ENCODE results near the gene DNAH11.
"Not testable (repeated sequence)": the region's sequence is repeated elsewhere in the genome, so short reads cannot be mapped to it uniquely, and the experiment has no call there.

DNAH11 gene

DNA sequence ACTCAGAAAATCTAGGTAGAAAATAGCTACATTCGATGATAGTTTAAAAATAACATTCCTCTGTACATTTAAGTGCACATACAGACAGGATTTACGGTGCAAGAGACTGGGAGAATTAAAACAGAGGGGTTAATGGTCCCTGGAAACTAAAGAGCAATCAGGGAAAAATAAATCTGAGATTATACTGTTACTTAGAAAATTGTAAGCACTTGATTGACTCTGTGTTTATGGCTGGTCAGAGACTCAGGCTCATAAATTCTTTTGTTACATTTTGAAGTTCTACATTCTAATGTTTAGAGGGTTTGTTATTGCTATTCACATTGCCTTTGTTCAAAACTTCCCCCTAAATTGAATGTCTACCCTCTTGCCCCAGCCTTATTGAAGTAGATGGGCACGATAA lies 348.5 kb downstream of the DNAH11 start:
- no peak for DNase-seq

DNA sequence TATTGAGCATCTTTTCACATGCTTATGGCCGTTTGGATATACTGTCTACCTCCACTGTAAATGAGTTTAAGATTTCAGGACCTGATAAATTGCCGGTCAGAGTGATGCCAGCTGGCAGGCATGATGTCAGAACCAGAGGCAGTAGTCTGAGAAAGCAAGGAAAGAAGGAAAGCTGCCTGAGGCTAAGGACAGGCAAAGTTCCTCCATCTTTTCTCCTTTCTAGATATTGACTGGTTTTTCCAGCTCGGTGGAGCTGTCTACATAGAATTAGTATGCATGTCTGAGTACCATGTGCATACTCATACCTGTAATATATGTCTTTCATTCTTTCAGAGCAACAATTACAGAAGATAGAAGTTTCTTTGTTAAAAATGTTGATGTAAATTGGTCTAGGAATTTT lies 350.6 kb downstream of the DNAH11 start:
- no peak for DNase-seq

DNA sequence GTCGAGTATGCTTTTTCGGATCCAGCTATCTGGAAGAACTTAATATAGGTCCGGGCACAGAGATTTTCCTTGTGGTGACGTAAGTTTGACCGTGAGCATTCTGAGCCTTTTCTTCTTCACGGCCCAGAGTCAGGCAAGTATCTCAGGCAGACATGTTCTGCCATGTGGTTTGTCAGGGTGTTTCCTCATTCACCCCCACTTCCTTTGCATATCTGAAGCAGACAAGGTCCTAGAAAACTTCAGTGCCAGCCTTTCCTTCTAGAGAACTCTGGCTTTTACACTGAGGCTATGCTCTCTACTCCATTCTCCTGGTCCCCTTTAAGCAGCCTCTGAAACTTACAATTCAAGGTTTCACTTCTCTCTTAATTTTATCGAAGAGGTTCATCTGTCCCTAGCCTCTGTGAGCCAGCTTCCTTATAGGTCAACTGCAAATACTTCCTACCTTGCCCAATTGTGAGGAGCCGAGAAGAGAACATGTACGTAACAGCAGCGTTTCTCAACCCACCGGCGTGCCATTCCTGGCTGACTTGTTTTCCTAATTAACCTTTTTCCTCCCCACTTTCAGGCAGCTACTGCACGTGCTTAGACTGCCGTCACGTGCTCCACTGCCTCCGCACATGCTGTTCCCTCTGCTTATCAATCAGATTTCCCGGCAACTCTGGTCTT lies 355.6 kb downstream of the DNAH11 start:
- DNase-seq = no peak

DNA sequence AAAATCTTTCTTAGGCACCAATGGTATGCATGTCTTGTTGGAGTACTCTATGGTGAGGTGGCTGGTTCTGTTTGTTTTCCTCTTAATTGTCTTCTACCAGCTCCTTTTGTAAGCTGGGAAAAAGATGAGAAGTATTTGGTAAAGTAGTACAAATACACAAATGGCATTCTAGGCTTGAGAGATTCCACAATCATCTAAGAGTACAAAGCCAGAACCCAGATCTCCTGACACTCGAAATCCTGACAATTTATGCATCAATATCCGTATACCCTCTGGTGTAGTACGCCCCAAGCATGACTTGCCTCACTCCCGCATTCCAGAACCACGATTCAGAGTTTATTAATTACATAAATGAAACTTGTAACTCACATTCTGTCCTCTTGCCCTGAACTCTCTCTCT lies 359.4 kb downstream of the DNAH11 start:
- DNase-seq = no peak

DNA sequence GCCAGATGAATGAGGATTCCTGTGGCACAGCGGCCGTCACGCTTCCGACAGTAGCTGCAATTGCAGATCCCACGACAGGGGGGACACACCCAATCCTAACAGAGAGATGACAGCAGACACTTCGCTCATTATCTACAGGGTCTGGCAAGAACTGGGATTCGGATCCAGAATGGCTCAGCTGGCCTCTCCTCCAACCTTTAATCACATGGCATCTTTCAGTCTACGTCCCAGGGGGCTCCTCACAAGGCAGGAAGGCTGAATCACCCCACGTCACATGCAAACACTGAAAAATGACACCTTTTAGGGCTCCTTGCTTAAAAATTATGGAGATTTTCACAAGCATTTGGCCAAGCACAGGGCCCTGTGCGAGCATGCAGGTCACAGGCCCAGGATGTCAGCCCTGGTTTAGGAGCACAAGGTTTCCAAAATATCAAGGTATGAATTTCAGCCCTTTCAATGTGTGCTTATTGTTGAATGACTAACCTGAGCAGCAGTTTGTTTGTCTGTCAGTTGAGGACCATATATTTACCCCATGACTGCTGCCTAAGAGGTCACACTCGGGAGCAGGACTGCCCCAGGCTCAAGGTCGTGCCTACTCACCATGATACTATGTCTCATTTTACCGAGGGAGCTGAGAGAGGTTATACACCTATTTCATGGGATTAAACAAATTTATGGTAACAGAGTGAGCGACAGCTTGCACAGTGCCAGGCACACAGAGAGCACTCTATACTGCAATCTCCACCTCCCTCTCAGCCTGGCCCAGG lies 360.4 kb downstream of the DNAH11 start:
- no peak for DNase-seq

DNA sequence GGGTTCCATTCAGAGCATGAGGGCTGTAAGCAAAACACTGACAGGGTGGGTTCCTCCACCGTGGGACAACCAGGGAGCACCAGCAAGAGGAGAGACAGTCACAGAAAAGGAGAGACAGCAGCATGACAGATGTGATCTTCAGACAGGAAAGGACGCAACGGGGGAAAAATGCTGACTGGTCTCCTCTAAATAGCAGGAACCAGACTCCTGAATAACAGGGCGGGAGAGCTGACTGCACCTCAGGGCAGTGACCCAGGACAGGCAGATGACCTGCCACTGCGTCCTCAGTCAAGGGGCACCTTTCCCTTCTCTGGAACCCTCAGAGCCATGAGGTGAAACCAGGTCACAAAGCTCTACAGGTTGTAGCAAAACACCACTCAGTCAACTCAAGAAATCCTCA lies 365.9 kb downstream of the DNAH11 start:
- no peak for DNase-seq

DNA sequence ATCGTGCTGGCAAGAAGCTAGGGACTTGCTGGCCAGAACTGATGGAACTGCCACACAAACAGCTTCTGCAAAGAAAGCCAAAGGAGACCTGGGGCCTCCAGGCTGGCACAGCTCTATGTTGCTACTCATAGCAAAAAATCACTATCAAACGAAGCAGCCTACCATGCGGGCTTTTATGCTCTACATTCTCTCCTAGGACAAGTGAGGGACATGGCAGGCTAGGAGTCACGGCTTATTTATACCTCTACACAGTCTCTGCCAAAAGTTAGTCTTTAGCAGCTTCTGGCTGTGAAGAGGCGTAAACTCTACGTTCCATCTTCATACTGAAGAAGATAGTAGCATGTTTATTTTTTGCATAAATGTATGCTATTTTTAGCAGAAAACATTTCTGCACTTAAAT lies 367.4 kb downstream of the DNAH11 start:
- DNase-seq = no peak

DNA sequence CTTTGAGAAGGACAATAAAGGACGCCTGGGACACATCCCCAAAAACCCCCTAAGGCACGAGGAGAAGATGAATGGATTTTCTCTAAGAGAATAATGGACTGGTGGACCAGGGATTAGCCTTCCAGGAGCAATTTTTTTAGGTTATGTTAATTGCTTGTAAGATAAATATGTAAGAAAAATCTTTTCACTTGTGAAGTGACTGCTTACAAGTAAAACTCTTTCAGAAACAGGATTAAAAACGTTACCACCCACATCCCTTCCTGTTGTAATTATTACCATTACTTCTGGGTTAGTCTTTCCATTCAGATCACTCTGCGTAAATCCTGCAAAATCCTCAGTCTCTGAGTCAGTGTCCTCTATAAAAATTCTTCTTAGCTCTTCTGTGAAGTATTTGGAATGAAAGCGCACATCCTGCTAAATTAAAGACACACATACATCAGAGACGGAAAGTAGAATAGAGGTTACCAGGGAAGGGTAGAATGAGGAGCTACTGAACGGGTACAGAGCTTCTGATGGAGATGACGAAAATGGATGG lies 368.6 kb downstream of the DNAH11 start:
- DNase-seq = no peak

DNA sequence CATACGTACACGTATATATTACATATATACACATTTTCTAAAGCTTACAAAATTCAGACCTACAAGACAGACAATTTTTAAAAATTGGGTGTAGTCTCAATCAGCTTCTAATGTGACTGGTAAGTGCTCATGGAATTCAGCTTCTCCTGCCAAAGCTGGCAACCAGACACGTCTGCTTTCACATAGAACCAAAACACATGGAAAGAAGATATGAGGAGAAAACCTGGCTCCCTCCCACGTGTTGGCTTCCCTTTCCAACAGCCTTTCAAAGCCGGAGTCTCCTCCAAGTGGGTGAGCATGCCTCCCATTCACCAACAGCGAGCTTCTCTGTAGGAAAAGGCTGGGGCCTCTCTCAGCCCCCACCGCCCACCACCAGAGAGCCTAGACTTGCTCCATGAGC lies 369.5 kb downstream of the DNAH11 start:
- DNase-seq = no peak

DNA sequence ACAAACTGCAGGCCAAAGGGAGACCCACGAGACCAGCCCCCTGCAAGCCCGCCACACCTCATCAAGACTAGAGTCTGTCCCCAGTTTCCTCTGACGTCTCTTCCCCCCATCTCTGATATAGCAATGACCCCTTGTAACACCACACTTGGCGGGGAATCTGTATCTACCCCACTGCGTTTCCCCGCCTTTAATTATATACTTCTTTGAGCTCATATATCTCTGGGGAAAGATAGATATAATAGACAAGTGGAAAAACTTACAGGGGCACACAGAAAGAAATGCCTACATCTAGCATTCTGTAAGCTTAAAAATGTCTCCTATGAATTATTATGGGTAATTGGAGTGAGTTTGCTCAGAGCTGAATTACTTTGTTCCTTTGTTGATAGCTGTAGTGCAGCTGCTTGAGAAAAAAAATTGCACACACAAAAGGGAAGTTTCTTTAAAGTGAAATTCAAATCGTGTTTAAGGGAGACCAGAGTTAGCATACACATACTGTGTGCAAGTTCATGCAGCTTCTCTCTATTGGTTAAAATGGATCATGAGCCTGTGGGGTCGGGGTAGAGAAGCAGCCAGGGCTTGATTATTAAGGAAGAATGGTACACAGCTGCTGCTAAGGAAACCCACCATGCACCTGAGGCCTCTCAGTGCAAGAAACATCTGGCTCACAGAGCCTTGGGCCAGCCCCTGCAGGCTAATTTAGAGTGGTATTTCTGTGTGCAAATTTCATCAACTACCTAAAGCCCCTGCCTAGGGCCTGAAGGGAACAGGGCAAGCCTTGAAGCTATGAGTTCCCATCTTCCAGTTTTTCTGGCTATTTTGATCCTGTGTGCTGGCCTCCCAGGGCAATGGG lies 370.3 kb downstream of the DNAH11 start:
- DNase-seq = no peak

DNA sequence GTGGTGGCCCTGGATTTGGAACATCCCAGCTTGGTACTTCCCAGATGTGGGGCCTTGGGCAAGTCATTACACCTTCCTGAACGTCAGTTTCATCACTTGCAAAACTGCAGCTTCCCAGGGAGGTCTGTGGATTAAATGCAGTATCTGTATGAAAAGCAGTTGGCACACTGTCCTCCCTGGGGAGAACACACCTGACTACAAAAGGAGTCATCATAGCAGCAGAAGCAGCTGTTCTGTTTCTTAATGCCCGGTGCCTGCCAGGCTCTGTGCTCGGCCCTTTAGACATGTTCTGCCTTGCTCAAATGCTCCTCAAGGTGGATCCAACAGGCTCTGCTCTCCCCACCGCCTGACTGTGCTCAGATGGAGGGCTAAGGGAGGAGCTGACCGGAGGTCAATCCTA lies 371.8 kb downstream of the DNAH11 start:
- DNase-seq = no peak

DNA sequence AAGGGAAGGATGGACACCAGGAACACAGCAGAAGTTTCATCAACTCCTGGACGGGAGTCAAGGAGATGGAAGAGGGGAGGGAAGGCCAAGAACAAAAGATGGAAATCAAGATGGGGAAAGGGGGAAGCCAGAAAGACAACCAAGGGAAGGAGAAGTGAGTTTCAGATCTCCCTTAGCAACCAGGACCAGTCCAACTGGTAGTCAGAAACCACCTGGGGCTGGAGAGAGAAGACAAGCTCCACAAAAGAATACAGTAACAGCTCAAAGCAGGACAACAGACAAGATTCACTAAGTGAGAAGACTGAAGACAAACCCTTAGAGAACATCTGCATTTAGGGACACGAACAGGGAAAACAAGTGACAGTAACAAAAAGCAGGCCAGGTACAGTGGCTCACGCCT lies 372.3 kb downstream of the DNAH11 start:
- DNase-seq = no peak

DNA sequence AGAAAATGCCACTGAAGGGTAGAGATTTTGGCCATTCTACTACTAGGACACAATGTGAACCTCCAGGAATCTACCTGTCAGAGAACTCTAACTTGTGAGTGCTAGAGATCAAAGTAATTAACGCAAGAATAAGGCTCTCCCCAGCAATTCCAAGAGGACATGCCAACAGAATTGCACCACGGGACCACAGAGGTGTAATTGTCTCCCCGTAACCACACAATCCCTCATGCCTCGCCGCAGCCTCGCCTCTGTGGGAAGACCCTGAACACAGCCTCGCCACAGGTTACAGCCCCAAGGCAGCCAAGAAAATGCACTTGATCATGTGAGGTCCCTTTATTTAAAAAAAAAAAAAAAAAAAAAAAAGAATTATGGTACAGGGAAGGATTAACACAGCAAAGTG lies 373.3 kb downstream of the DNAH11 start:
- no peak for DNase-seq

DNA sequence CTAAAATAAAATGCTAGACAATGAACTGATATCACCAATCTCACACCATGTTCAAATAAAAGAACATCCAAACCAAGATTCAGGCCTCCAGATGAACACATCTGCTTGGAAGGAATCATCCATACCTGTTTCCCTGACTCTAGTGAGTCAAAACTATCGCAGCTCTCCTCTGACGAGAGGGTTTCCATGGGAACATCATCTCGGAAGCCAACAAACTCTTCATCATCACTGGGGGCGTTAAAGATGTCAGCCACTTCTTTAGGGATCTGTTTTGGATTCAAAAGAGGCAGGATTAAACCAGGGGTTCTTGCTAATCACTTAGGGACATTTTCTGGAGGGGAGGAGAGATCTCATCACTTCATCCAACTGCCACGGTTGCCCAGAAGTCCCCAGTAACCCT lies 373.8 kb downstream of the DNAH11 start:
- no peak for DNase-seq

DNA sequence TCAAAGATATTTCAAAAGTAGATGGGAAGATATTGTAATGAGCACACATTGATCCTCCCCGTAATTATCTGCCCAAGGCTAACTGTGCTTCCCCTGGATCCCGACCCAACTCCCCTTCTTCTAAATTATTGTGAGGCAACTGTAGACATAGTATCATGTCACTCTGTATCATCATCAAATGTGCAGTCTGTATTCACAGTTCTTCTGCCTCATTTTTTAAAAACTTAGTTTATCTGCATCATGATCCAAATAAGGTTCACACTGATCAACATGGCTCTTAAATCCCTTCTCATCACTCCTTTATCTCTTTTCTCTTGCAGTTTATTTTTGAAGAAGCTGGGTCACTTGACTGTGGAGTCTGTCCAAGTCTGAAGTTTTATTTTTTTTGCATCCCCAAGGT lies 375.4 kb downstream of the DNAH11 start:
- no peak for DNase-seq

DNA sequence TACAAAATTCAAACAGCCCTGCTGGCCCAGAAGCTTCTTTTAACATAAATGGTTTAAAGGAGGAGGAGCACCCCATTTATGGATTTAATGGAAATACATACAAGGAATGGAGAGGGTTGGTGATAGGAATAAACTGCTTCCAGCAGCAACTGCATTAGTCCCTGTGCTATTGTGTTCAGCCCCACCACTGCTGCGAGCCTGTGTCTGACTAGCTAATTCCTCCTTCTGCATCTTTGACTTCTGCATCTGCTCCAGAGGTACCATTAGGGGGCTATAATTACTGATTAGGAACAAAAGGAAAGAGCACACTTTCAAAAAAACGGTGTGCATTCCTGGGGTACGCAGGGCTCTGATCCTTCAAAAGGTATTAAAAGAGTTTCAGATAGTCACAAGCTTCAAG lies 378.1 kb downstream of the DNAH11 start:
- no peak for DNase-seq

DNA sequence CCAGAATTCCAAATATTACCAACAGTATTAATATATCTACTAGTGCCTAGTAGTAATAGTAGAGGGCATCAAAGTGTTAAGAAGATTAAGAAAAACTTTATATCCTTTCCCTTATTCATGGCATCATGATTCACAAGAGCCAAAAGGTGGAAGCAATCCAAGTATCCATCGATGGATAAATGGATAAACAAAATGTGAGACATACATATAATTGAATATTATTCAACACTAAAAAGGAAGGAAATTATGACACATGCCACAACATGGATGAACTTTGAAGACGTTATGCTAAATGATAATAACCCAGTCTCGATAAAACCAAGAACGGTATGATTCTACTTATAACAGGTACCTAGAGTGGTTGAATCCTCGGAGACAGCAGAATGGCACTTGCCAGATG lies 379.8 kb downstream of the DNAH11 start:
- no peak for DNase-seq

DNA sequence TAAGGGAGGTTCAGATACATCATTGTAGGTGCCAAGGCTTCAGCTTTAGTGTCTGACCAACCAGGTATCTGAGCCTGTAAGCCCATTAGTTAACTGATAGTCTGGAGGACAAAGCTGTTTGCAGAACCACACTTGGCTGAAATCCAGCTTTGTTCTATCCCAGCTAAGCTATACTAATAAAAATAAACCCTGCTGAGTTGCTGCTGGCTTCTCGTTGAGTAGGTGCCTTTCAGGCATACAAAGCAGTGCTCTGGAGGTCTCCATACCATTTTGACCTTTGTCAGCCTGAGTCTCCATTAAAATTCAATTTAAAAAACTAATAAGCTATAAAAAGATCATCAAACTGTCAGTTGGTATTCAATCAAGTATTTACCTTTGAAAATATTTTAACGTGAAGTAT lies 380.8 kb downstream of the DNAH11 start:
- DNase-seq = no peak

DNA sequence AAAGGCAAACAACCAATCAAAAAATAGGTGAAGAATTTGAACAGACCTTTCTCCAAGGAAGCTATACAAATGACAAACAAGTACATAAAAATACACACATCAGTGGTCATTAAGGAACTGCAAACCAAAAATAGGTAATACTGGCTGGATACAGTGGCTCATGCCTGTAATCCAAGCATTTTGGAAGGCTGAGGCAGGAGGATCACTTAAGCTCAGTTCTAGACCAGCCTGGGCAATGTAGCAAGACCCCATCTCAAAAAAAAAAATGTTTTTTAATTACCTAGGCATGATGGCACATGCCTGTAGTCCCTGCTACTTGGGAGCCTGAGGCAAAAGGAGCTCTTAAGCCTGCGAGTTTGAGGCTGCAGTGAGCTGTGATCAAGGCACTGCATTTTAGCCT lies 383.6 kb downstream of the DNAH11 start:
- DNase-seq = no peak

DNA sequence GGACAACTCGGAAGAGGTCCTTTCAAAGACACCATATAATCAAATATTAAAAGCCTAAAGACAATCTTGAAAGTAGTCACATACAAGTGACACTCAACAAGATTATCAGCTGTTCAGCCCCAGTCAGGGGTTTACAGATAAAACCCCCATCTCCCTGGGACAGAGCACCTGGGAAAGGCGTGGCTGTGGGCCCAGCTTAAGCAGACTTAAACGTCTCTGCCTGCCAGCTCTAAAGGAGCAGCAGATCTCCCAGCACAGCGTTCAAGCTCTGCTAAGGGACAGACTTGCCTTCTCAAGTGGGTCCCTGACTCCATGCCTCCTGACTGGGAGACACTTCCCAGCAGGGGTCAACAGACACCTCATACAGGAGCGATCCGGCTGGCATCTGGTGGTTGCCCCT lies 384.9 kb downstream of the DNAH11 start:
- no peak for DNase-seq

DNA sequence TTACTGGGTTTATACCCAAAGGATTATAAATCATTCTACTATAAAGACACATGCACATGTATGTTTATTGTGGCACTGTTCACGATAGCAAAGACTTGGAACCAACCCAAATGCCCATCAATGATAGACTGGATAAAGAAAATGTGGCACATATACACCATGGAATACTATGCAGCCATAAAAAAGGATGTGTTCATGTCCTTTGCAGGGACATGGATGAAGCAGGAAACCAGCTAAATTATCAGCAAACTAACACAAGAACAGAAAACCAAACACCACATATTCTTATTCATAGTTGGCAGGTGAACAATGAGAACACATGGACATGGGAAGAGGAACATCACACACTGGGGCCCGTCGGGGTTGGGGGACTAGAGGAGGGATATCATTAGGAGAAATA lies 390.5 kb downstream of the DNAH11 start:
- DNase-seq = not testable (repeated sequence)

DNA sequence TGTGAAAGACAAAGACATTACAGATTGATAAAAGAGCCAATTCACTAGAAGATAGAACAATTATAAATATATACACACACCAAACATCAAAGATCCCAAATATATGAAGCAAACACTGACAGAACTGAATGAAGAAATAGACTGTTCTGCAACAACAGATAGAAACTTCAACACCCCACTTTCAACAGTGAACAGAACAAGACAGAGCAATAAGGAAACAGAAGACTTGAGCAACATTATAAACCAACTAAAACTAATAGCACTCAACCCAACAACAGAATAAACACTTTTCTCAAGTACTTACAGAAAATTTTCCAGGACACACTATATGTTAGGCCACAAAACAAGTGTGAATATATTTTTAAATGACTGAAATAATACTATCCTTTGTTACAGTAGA lies 392.0 kb downstream of the DNAH11 start:
- DNase-seq = no peak

DNA sequence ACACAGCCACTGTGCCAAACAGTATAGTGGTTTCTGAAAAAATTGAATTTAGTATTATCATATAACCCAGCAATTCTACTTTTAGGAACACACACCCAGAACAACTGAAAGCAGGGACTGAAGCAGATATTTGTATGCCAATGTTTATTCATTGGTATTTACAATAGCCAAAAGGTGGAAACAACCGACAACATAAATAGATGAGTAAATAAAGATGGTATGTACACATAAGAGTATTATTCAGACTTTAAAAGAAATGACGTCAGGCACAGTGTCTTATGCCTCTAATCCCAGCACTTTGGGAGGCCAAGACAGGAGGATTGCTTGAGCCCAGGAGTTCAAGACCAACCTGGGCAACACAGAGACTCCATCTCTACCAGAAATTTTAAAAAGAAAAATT lies 395.6 kb downstream of the DNAH11 start:
- no peak for DNase-seq

Data from activated T-cell treated with anti-CD3 and anti-CD28 coated beads, Interleukin-2, amount 50 U/mL, for 1 hour (primary cell).